ENCODE data around the gene SAMD5.

DNA sequence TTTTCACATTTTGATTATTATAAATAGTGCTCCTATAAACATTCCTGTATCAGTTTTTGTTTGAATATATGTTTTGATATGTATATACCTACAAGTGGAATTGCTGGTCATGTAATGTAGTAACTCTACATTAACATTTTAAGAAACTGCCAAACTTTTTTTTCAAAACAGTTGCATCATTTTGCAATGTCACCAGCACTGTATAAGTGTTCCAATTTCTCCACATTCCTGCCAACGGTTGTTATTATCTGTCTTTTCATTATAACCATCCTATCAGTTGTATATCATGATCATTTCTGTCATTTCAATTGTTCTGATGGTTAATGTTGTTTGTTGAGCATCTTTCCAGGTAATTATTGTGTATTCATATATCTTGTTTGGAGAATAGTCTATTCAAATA is 44.8 kb upstream of the SAMD5 start:
- TF ChIP-seq, protein P1, sequence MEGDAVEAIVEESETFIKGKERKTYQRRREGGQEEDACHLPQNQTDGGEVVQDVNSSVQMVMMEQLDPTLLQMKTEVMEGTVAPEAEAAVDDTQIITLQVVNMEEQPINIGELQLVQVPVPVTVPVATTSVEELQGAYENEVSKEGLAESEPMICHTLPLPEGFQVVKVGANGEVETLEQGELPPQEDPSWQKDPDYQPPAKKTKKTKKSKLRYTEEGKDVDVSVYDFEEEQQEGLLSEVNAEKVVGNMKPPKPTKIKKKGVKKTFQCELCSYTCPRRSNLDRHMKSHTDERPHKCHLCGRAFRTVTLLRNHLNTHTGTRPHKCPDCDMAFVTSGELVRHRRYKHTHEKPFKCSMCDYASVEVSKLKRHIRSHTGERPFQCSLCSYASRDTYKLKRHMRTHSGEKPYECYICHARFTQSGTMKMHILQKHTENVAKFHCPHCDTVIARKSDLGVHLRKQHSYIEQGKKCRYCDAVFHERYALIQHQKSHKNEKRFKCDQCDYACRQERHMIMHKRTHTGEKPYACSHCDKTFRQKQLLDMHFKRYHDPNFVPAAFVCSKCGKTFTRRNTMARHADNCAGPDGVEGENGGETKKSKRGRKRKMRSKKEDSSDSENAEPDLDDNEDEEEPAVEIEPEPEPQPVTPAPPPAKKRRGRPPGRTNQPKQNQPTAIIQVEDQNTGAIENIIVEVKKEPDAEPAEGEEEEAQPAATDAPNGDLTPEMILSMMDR (conservative IDR thresholded peaks at IDR 0.05) = no peak
- no peak for TF ChIP-seq ZFX (IDR thresholded peaks at IDR 0.05)
